ENCODE results near the gene OR4F15. TPM values are rescaled to one million over a fixed set of nuclear protein-coding genes. Genes with fewer than 3 reads are reported as not detected.

OR4F15 gene
- total and polyA plus RNA-seq, 2 of the 13 experiments (the other 11 are each of a cell fraction or from before 2014, with no cell fraction given), result not detected

DNA sequence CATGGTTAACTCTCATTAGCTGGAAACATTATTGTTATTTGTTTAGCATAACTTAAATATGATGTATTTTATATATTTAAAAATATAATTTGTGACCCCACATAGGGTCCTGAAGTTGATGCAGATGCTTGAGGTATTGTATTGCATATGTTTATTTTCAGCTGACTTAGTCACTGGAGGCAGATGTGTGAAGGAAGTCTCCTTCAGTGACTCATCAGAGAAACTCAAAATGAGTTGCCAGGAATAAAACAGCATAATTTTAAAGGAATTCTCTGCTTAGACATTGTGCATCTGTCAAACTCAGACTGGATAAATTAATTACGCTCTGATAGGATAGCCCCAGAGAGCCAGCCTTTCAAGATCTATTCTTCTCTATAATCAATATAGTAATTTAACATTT is 16.5 kb upstream of the OR4F15 start (continued):
- TF ChIP-seq ZNF883 (CRISPR knock-in tag; IDR thresholded peaks at IDR 0.05; ENCODE audit: not compliant biosample characterization) (no peak), ZBTB7A (CRISPR knock-in tag; IDR thresholded peaks at IDR 0.05) (no peak), HOXA3 (CRISPR knock-in tag; IDR thresholded peaks at IDR 0.05) (no peak)

DNA sequence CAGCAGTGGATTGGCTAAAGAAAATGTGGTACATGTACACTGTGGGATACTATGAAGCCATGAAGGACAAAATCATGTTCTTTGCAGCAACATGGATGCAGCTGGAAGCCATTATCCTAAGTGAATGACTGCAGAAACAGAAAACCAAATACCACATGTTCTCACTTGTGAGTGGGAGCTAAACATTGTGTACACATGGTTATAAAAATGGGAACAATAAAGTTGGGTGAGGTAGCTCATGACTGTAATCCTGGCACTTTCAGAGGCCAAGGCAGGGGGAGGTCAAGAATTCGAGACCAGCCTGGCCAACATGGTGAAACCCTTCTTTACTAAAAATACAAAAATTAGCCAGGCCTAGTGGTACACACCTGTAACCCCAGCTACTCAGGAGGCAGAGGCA is 12.3 kb upstream of the OR4F15 start:
- Histone ChIP-seq H3K27ac (ENCODE audit: extremely low read length, insufficient read depth, low read length) (no peak overlapping the region), H4K20me1 (ENCODE audit: insufficient read depth, low read length) (no peaks in the 10 kb centered on the region), H3K9ac (ENCODE audit: insufficient read depth, low read depth, low read length) (no peak overlapping the region), H2AFZ (ENCODE audit: low read length) (no peak overlapping the region), H3K27me3 (ENCODE audit: control insufficient read depth in 1 of 2, insufficient read depth in 2 of 2, low read length in 2 of 2) (peaks cover 1 to 10% of the 10 kb centered on the region in 2 experiments; a peak in 3 of 5 replicates), H3K4me2 (ENCODE audit: low read depth, low read length) (no peak overlapping the region), H3K36me3 (replicated peaks in 1 of 2; ENCODE audit: control insufficient read depth in 1 of 2, insufficient read depth in 2 of 2, low read length in 2 of 2) (no peaks in the 10 kb centered on the region), H3K4me3 (replicated peaks in 1 of 3; ENCODE audit: insufficient read depth in 1 of 3, low read depth in 2 of 3, low read length in 3 of 3) (no peak overlapping the region), H3K4me1 (ENCODE audit: insufficient read depth, low read length) (no peaks in the 10 kb centered on the region), H3K79me2 (ENCODE audit: insufficient read depth, low read length) (no peaks in the 10 kb centered on the region), H3K9me3 (ENCODE audit: low read length) (no peaks in the 10 kb centered on the region)
- POLR2A ChIA-PET, result no interaction called here
- CTCF ChIA-PET (ENCODE audit: low intra/inter-chr PET ratio, low total read pairs), result no interaction called here
- BruUV-seq (replicated peaks), result no TSS peak
- ATAC-seq (no peak), DNase-seq (ENCODE audit: low spot score) (no peak), FAIRE-seq (no peak)
- in situ Hi-C loops (cut with HindIII; ENCODE audit: extremely low pct_ligation_motif_present, low pct_unique_long_range_greater_than_20kb) (no loop called here), intact Hi-C loops (cut with micrococcal nuclease; ENCODE audit: unreplicated experiment) (no loop called here)
- 0% methylated on average over 1 of the region's 1 CpG for WGBS (ENCODE audit: low lambda C conversion rate)
- TF ChIP-seq HOXA9 (CRISPR knock-in tag; IDR thresholded peaks at IDR 0.05; ENCODE audit: borderline replicate concordance) (no peak), ZIK1 (CRISPR knock-in tag; IDR thresholded peaks at IDR 0.05; ENCODE audit: borderline replicate concordance, low read depth) (no peak), IKZF4 (CRISPR knock-in tag; IDR thresholded peaks at IDR 0.05; ENCODE audit: borderline replicate concordance, low read depth, not compliant biosample characterization) (no peak), ZNF230 (CRISPR knock-in tag; IDR thresholded peaks at IDR 0.05) (no peak), AGO1 (IDR thresholded peaks at IDR 0.05; ENCODE audit: low read depth, low read length, poor library complexity, severe bottlenecking) (no peak), TP53 (CRISPR knock-in tag; conservative IDR thresholded peaks at IDR 0.05) (no peak)
- TF ChIP-seq, protein P1, sequence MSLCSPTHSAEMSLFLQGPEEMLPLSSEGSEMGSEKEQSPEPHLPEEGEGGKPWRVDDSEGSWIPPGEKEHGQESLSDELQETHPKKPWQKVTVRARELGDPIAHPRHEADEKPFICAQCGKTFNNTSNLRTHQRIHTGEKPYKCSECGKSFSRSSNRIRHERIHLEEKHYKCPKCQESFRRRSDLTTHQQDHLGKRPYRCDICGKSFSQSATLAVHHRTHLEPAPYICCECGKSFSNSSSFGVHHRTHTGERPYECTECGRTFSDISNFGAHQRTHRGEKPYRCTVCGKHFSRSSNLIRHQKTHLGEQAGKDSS (CRISPR knock-in tag; IDR thresholded peaks at IDR 0.05; ENCODE audit: borderline replicate concordance, low read depth), result no peak
- TF ChIP-seq, protein P2, sequence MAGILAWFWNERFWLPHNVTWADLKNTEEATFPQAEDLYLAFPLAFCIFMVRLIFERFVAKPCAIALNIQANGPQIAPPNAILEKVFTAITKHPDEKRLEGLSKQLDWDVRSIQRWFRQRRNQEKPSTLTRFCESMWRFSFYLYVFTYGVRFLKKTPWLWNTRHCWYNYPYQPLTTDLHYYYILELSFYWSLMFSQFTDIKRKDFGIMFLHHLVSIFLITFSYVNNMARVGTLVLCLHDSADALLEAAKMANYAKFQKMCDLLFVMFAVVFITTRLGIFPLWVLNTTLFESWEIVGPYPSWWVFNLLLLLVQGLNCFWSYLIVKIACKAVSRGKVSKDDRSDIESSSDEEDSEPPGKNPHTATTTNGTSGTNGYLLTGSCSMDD (CRISPR knock-in tag; IDR thresholded peaks at IDR 0.05), result no peak
- TF ChIP-seq, protein P3, sequence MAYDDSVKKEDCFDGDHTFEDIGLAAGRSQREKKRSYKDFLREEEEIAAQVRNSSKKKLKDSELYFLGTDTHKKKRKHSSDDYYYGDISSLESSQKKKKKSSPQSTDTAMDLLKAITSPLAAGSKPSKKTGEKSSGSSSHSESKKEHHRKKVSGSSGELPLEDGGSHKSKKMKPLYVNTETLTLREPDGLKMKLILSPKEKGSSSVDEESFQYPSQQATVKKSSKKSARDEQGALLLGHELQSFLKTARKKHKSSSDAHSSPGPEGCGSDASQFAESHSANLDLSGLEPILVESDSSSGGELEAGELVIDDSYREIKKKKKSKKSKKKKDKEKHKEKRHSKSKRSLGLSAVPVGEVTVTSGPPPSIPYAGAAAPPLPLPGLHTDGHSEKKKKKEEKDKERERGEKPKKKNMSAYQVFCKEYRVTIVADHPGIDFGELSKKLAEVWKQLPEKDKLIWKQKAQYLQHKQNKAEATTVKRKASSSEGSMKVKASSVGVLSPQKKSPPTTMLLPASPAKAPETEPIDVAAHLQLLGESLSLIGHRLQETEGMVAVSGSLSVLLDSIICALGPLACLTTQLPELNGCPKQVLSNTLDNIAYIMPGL (CRISPR knock-in tag; IDR thresholded peaks at IDR 0.05; ENCODE audit: borderline replicate concordance in 1 of 2, low read depth in 1 of 2), result no peak
- TF ChIP-seq, protein P4, sequence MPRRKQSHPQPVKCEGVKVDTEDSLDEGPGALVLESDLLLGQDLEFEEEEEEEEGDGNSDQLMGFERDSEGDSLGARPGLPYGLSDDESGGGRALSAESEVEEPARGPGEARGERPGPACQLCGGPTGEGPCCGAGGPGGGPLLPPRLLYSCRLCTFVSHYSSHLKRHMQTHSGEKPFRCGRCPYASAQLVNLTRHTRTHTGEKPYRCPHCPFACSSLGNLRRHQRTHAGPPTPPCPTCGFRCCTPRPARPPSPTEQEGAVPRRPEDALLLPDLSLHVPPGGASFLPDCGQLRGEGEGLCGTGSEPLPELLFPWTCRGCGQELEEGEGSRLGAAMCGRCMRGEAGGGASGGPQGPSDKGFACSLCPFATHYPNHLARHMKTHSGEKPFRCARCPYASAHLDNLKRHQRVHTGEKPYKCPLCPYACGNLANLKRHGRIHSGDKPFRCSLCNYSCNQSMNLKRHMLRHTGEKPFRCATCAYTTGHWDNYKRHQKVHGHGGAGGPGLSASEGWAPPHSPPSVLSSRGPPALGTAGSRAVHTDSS (CRISPR knock-in tag; conservative IDR thresholded peaks at IDR 0.05), result no peak
- TF ChIP-seq, protein P5, sequence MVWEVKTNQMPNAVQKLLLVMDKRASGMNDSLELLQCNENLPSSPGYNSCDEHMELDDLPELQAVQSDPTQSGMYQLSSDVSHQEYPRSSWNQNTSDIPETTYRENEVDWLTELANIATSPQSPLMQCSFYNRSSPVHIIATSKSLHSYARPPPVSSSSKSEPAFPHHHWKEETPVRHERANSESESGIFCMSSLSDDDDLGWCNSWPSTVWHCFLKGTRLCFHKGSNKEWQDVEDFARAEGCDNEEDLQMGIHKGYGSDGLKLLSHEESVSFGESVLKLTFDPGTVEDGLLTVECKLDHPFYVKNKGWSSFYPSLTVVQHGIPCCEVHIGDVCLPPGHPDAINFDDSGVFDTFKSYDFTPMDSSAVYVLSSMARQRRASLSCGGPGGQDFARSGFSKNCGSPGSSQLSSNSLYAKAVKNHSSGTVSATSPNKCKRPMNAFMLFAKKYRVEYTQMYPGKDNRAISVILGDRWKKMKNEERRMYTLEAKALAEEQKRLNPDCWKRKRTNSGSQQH (CRISPR knock-in tag; IDR thresholded peaks at IDR 0.05; ENCODE audit: low read depth), result no peak

Data from HepG2 (cell line).